ENCODE results near the gene ASTN2. TPM values are rescaled to one million over a fixed set of nuclear protein-coding genes. Genes with fewer than 3 reads are reported as not detected.

The ASTN2 gene
- total RNA-seq, 4 donors from 2014 or later: 3.0 to 7.0 (median 5.2) TPM

GRCh38 chr9:116797276-116797675, 617.6 kb downstream of the ASTN2 start:
- H3K27ac ChIP-seq: no peak overlapping the region
- intact Hi-C loops (cut with DNase I; ENCODE audit: low total_unique reads): no loop called here
- H3K9me3 ChIP-seq: no peaks in the 10 kb centered on the region
- no peak for TF ChIP-seq POLR2A (IDR thresholded peaks at IDR 0.05)
- TF ChIP-seq CTCF (IDR thresholded peaks at IDR 0.05): no peak
- no peak for TF ChIP-seq POLR2AphosphoS5 (IDR thresholded peaks at IDR 0.05)
- TF ChIP-seq EP300 (IDR thresholded peaks at IDR 0.05; ENCODE audit: low read depth): no peak
- H3K27me3 ChIP-seq: no peaks in the 10 kb centered on the region
- no peaks in the 10 kb centered on the region for H3K36me3 ChIP-seq
- no peaks in the 10 kb centered on the region for H3K4me1 ChIP-seq
- H3K4me3 ChIP-seq: no peak overlapping the region
- no peak for DNase-seq
- in situ Hi-C loops (cut with MboI; ENCODE audit: low pct_ligation_motif_present in 1 of 4, low pct_unique_long_range_greater_than_20kb in 1 of 4, low sequenced_read_pairs in 3 of 4): no loop called here

GRCh38 chr9:116796669-116797068, 618.2 kb downstream of the ASTN2 start:
- H3K9me3 ChIP-seq: no peaks in the 10 kb centered on the region
- H3K36me3 ChIP-seq: no peaks in the 10 kb centered on the region
- H3K4me3 ChIP-seq: no peak overlapping the region
- WGBS, 2 donors (ENCODE audit: low coverage in 1 of 2): 50 to 74% methylated on average over 1 of the region's 1 CpG
- in situ Hi-C loops (cut with MboI; ENCODE audit: low pct_ligation_motif_present in 1 of 4, low pct_unique_long_range_greater_than_20kb in 1 of 4, low sequenced_read_pairs in 3 of 4): no loop called here
- TF ChIP-seq EP300 (IDR thresholded peaks at IDR 0.05; ENCODE audit: low read depth): no peak
- intact Hi-C loops (cut with DNase I; ENCODE audit: low total_unique reads): no loop called here
- H3K27ac ChIP-seq: no peak overlapping the region
- no peaks in the 10 kb centered on the region for H3K4me1 ChIP-seq
- DNase-seq: no peak
- H3K27me3 ChIP-seq: no peaks in the 10 kb centered on the region

DNA sequence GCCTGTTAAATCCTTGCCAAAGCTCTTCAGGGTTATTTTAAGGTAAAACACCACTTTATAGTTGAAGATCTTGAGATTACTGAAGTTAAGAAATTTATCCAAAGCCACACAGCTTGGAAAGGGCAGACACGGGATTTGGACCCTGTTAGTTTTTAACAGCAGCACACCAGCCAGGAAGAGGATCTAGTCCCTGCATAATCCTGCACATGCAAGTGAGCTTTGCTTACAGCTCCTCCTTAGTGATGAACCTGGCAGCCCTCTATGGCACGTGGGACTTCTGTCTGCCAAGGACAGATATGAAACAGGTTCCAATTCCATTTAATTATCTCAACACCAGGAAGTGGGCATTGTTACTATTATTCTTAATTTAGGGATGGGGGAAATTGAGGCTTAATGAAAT, 619.0 kb downstream of the ASTN2 start:
- DNase-seq: no peak
- in situ Hi-C loops (cut with MboI; ENCODE audit: low pct_ligation_motif_present in 1 of 4, low pct_unique_long_range_greater_than_20kb in 1 of 4, low sequenced_read_pairs in 3 of 4): no loop called here

DNA sequence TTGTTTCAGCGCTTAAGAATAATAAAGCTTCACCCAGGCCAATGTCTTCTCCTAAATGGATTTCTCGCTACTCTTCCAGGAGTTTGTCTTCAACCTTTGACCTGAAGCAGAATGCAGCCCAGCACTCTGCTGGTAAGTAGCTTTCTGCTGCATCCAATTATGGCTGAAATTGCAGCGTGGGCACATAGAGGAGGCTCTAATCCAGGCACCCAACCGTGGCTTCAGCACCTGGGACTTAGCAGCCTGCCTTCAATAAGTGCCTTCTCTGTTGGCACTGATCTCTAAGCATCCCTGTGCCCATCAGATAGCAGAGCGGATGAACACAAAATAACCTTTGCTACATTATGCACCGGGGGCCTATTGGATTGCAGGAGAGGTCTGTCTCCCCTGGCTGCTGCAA, 622.6 kb downstream of the ASTN2 start:
- TF ChIP-seq CTCF (IDR thresholded peaks at IDR 0.05) (no peak), POLR2A (IDR thresholded peaks at IDR 0.05) (no peak), EP300 (IDR thresholded peaks at IDR 0.05; ENCODE audit: low read depth) (no peak), POLR2AphosphoS5 (IDR thresholded peaks at IDR 0.05) (no peak)
- no peak for DNase-seq
- Histone ChIP-seq H3K4me1 (no peaks in the 10 kb centered on the region), H3K27ac (no peak overlapping the region), H3K9me3 (no peaks in the 10 kb centered on the region), H3K4me3 (no peak overlapping the region), H3K27me3 (no peaks in the 10 kb centered on the region), H3K36me3 (no peaks in the 10 kb centered on the region)
- WGBS, 2 donors (ENCODE audit: low coverage in 1 of 2): 61 to 71% methylated on average over 4 to 6 of the region's 6 CpGs
- intact Hi-C loops (cut with DNase I; ENCODE audit: low total_unique reads): no loop called here
- in situ Hi-C loops (cut with MboI; ENCODE audit: low pct_ligation_motif_present in 1 of 4, low pct_unique_long_range_greater_than_20kb in 1 of 4, low sequenced_read_pairs in 3 of 4): no loop called here

More for the DNA sequence above, 619.0 kb downstream of the ASTN2 start:
- no peaks in the 10 kb centered on the region for H3K4me1 ChIP-seq
- TF ChIP-seq POLR2AphosphoS5 (IDR thresholded peaks at IDR 0.05): no peak
- TF ChIP-seq CTCF (IDR thresholded peaks at IDR 0.05): no peak
- TF ChIP-seq POLR2A (IDR thresholded peaks at IDR 0.05): no peak
- TF ChIP-seq EP300 (IDR thresholded peaks at IDR 0.05; ENCODE audit: low read depth): no peak
- H3K27me3 ChIP-seq: no peaks in the 10 kb centered on the region
- no peaks in the 10 kb centered on the region for H3K36me3 ChIP-seq
- intact Hi-C loops (cut with DNase I; ENCODE audit: low total_unique reads): no loop called here
- 43% methylated on average over 2 of the region's 2 CpGs; no CpG with 5 or more reads in 1 of the 2 donors for WGBS, 2 donors (ENCODE audit: low coverage in 1 of 2)
- H3K4me3 ChIP-seq: no peak overlapping the region
- H3K27ac ChIP-seq: no peak overlapping the region
- no peaks in the 10 kb centered on the region for H3K9me3 ChIP-seq

DNA sequence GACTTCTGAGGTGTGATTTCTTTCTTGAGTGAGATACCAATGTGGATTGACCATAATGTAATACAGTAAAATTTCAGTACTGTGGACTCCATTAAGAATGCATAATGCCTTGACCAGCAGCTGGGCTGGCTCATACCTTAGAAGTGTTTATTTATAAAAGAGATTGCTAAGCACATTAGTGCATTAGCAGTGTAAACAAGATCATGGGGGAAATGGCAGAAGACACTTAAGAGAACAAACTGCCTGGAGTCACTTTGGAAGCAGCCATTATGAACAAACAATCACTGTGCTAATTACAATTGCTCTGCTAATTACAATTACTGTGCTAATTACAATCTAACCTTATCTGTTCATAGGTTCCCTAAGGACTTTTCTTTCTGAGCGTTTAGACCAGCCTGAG, 623.5 kb downstream of the ASTN2 start:
- no peak for TF ChIP-seq CTCF (IDR thresholded peaks at IDR 0.05)
- TF ChIP-seq POLR2A (IDR thresholded peaks at IDR 0.05): no peak
- Histone ChIP-seq H3K4me1 (no peaks in the 10 kb centered on the region), H3K4me3 (no peak overlapping the region), H3K9me3 (no peaks in the 10 kb centered on the region), H3K27me3 (no peaks in the 10 kb centered on the region), H3K27ac (no peak overlapping the region), H3K36me3 (no peaks in the 10 kb centered on the region)
- no peak for DNase-seq
- intact Hi-C loops (cut with DNase I; ENCODE audit: low total_unique reads): no loop called here
- in situ Hi-C loops (cut with MboI; ENCODE audit: low pct_ligation_motif_present in 1 of 4, low pct_unique_long_range_greater_than_20kb in 1 of 4, low sequenced_read_pairs in 3 of 4): no loop called here
- WGBS, 2 donors (ENCODE audit: low coverage in 1 of 2): 29 to 45% methylated on average over 1 of the region's 1 CpG

Data from transverse colon (tissue), 4 donors.